Globus pallidus (tissue), 1 donor: ENCODE results near the gene LGALS7B.
"Not testable (repeated sequence)": the region's sequence is repeated elsewhere in the genome, so short reads cannot be mapped to it uniquely, and the experiment has no call there.

Source experiments
- DNase-seq: peaks from one replicate; pipeline ENCODE4 v3.0.0-alpha.2; 2015; ENCODE audit warnings: low spot score

LGALS7B gene

GRCh38 chr19:38788478-38789243 lies at the start of gene LGALS7B:
Gene LGALS7B, plus strand, starts transcription at chr19:38789200. Its CDS starts 27 bp downstream, at chr19:38789227.
- DNase-seq, result no peak

GRCh38 chr19:38739440-38740256 lies 49.4 kb upstream of the LGALS7B start:
- no peak for DNase-seq

- DNase-seq, result no peak
Measured at GRCh38 chr19:38740257-38740592, 48.8 kb upstream of the LGALS7B start.

- DNase-seq, result no peak
Measured at GRCh38 chr19:38740932-38741331, 48.1 kb upstream of the LGALS7B start.

GRCh38 chr19:38741670-38742069 lies 47.3 kb upstream of the LGALS7B start:
- DNase-seq, result no peak

- no peak for DNase-seq
Measured at GRCh38 chr19:38742296-38742695, 46.7 kb upstream of the LGALS7B start.

GRCh38 chr19:38742906-38743305 lies 46.1 kb upstream of the LGALS7B start:
- no peak for DNase-seq

- DNase-seq, result no peak
Measured at GRCh38 chr19:38743394-38744297, 45.4 kb upstream of the LGALS7B start.

GRCh38 chr19:38744298-38744681 lies 44.7 kb upstream of the LGALS7B start, which contains the start of gene CAPN12:
Gene CAPN12, minus strand, starts transcription at chr19:38744474. Its CDS starts 309 bp downstream, at chr19:38744165.
- no peak for DNase-seq

GRCh38 chr19:38744874-38745273 lies 44.1 kb upstream of the LGALS7B start:
- DNase-seq, result no peak

GRCh38 chr19:38745316-38745715 lies 43.7 kb upstream of the LGALS7B start:
- DNase-seq, result no peak

GRCh38 chr19:38753783-38754182 lies 35.2 kb upstream of the LGALS7B start:
- DNase-seq, result not testable (repeated sequence)

GRCh38 chr19:38754196-38754595 lies 34.8 kb upstream of the LGALS7B start:
- DNase-seq, result not testable (repeated sequence)

GRCh38 chr19:38759590-38760003 lies 29.4 kb upstream of the LGALS7B start:
- no peak for DNase-seq

- not testable (repeated sequence) for DNase-seq
Measured at GRCh38 chr19:38760805-38761517, 28.0 kb upstream of the LGALS7B start.

- not testable (repeated sequence) for DNase-seq
Measured at GRCh38 chr19:38761884-38762389, 27.1 kb upstream of the LGALS7B start.

- no peak for DNase-seq
Measured at GRCh38 chr19:38763795-38764220, 25.2 kb upstream of the LGALS7B start.

- DNase-seq, result no peak
Measured at GRCh38 chr19:38765214-38765613, 23.8 kb upstream of the LGALS7B start.

GRCh38 chr19:38766276-38767047 lies 22.5 kb upstream of the LGALS7B start:
- no peak for DNase-seq

GRCh38 chr19:38769635-38770211 lies 19.3 kb upstream of the LGALS7B start:
- DNase-seq, result peak; percentile 45
